ENCODE results near the gene CABLES1. TPM values are rescaled to one million over a fixed set of nuclear protein-coding genes. Genes with fewer than 3 reads are reported as not detected.

CABLES1 gene
- polyA plus RNA-seq, 1 experiment = 5.4 TPM

DNA sequence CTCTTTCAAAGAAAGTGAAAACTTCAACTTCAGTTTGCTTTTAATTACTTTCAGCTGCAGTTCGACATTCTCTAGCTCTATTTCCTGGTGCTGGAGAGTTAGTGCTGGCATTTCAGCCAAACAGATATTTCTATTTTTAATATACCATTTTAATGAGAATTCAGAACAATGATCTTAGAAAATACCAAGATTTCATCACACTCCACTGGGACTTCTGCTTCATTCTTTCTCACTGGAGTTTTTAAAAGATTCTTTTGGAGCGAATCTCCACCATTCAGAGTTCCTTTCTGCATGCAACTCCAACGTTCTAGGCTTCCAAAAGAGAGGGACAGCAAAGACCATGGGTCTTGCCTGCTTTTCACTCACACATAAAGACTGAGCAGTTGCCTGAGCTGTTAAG lies 94.2 kb downstream of the CABLES1 start:
- ChIA-PET POLR2A (no interaction called here), CTCF (interaction anchor here (1.2 to 1.8 kb wide), 3 partner anchors 23 to 149 kb away, joined by 3 to 5 read pairs (median 4); no protein-coding TSS in a partner anchor)
- TF ChIP-seq, protein P1, sequence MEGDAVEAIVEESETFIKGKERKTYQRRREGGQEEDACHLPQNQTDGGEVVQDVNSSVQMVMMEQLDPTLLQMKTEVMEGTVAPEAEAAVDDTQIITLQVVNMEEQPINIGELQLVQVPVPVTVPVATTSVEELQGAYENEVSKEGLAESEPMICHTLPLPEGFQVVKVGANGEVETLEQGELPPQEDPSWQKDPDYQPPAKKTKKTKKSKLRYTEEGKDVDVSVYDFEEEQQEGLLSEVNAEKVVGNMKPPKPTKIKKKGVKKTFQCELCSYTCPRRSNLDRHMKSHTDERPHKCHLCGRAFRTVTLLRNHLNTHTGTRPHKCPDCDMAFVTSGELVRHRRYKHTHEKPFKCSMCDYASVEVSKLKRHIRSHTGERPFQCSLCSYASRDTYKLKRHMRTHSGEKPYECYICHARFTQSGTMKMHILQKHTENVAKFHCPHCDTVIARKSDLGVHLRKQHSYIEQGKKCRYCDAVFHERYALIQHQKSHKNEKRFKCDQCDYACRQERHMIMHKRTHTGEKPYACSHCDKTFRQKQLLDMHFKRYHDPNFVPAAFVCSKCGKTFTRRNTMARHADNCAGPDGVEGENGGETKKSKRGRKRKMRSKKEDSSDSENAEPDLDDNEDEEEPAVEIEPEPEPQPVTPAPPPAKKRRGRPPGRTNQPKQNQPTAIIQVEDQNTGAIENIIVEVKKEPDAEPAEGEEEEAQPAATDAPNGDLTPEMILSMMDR (IDR thresholded peaks at IDR 0.05; ENCODE audit: insufficient read depth, low read depth, low read length) = no peak
- Histone ChIP-seq H3K36me3 (ENCODE audit: control insufficient read depth, insufficient read depth, low read length) (no peaks in the 10 kb centered on the region), H3K4me3 (ENCODE audit: low read depth, low read length) (no peak overlapping the region), H3K27me3 (ENCODE audit: control insufficient read depth, insufficient read depth, low read length) (no peaks in the 10 kb centered on the region)
- DNase-seq (ENCODE audit: low read depth) = peak; percentile 49

DNA sequence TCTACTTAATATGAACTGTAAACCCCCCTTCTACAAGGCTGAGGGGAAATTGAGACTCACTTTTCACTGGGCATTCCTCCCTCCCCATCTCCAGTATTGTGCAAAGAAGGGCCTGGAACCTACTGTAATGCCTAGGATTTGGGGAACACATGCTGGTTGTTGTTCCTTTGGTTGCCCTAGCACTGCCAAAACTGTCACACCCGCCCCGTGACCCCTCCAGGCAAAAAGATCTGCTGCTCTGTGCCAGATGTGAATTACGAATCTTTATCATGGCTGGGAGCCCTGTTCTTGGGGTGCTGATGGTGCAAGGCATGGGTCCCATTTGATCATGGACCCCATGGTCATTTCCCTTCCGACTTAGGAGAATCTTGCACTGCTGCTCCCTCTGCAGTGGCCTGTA lies 95.4 kb downstream of the CABLES1 start:
- no peak for DNase-seq (ENCODE audit: low read depth)
- Histone ChIP-seq H3K4me3 (ENCODE audit: low read depth, low read length) (no peak overlapping the region), H3K36me3 (ENCODE audit: control insufficient read depth, insufficient read depth, low read length) (no peaks in the 10 kb centered on the region), H3K27me3 (ENCODE audit: control insufficient read depth, insufficient read depth, low read length) (no peaks in the 10 kb centered on the region)
- POLR2A ChIA-PET = no interaction called here
- TF ChIP-seq, protein P1 (IDR thresholded peaks at IDR 0.05; ENCODE audit: insufficient read depth, low read depth, low read length) = no peak
- CTCF ChIA-PET = interaction anchor here (0.7 to 1.6 kb wide), 2 partner anchors 24 to 49 kb away, joined by 3 to 4 read pairs; no protein-coding TSS in a partner anchor

DNA sequence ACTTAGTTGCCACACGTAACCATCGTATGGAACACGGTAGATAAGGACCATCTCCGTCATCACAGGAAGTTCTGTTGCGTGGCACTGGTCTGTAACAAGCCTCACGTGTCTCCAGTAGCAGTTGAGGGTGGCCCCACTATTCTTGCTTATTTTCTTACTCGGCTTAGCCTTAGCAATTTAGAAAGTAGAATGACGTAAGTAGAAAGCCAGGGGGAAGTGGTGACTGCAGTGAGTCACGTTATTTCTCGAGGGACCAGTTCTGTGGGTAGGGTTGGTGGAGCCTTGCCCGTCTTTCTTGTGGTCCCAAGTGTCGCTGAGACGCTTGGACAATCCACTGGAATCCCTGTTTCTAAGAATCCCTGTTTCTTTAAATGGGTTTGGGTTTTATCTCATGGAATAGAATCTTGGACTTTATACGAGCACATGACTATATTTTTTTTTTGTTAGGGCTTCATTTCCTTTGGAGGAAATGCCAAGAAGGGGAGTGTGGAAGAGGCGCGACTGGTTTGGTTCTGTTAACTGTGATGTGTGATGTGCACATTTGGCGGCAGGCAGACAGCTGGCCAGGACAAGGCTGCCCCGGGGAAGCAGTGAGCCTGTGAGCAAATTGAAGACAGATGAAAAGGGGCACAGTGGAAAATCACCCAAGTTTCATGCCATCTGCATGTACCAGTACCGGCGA lies 96.2 kb downstream of the CABLES1 start:
- peak; percentile 92 for DNase-seq (ENCODE audit: low read depth)
- TF ChIP-seq, protein P1 (IDR thresholded peaks at IDR 0.05; ENCODE audit: insufficient read depth, low read depth, low read length) = no peak
- H3K36me3 ChIP-seq (ENCODE audit: control insufficient read depth, insufficient read depth, low read length) = no peaks in the 10 kb centered on the region; the same call in 1 of the 2 replicates
- no peak overlapping the region for H3K4me3 ChIP-seq (ENCODE audit: low read depth, low read length)
- ChIA-PET POLR2A (no interaction called here), CTCF (no interaction called here)
- H3K27me3 ChIP-seq (ENCODE audit: control insufficient read depth, insufficient read depth, low read length) = no peaks in the 10 kb centered on the region

DNA sequence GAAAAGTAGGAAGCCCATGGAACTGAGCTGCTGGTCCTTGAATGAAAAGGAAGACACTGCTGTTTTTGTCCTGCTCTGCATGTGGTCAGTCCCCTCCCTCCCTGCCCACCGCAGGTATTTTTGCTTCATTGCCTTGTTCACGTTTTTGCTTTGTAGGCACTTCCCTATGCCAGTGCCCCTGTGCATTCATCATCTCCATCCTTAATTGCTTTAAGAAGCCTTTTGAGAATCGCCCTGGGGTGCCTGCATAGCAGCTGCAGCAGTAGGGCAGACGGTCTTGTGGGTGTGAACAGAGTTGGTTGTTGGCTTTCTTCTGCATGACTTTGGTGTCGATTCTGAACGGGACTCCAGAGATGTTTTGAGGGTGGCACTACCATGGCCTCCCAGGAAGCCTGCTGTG lies 97.0 kb downstream of the CABLES1 start:
- ChIA-PET POLR2A (no interaction called here), CTCF (no interaction called here)
- Histone ChIP-seq H3K4me3 (ENCODE audit: low read depth, low read length) (no peak overlapping the region), H3K27me3 (ENCODE audit: control insufficient read depth, insufficient read depth, low read length) (no peaks in the 10 kb centered on the region), H3K36me3 (ENCODE audit: control insufficient read depth, insufficient read depth, low read length) (no peaks in the 10 kb centered on the region; the same call in 1 of the 2 replicates)
- TF ChIP-seq, protein P1 (IDR thresholded peaks at IDR 0.05; ENCODE audit: insufficient read depth, low read depth, low read length) = no peak
- DNase-seq (ENCODE audit: low read depth) = no peak

DNA sequence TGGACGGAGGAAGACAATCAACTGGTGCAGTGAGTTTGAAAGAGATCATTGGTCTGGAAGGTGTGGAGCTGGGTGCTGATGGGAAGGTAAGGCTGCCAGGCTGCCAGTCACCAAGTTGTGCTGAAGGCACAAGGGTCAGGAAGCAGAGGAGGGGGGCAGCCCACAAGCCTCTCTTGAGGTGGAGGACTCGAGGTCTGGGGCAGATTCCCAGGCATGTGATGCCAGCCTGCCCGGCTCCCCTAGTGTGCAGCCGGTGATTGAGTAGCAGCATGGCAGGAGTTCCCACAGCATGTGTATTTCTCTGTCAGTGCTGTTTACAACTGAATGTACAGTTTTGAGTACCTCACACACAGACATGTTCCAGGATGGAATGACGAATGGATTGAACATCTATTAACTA lies 99.3 kb downstream of the CABLES1 start:
- POLR2A ChIA-PET = no interaction called here
- Histone ChIP-seq H3K4me3 (ENCODE audit: low read depth, low read length) (no peak overlapping the region), H3K27me3 (ENCODE audit: control insufficient read depth, insufficient read depth, low read length) (no peaks in the 10 kb centered on the region), H3K36me3 (ENCODE audit: control insufficient read depth, insufficient read depth, low read length) (no peaks in the 10 kb centered on the region; the same call in 1 of the 2 replicates)
- CTCF ChIA-PET = no interaction called here
- TF ChIP-seq, protein P1 (IDR thresholded peaks at IDR 0.05; ENCODE audit: insufficient read depth, low read depth, low read length) = no peak
- no peak for DNase-seq (ENCODE audit: low read depth)
